Glomerular endothelial cell (primary cell): Measurements from ENCODE around the gene ISOC2. TPM values are rescaled to one million over a fixed set of nuclear protein-coding genes. Genes with fewer than 3 reads are reported as not detected.
"Not testable (repeated sequence)": the region's sequence is repeated elsewhere in the genome, so short reads cannot be mapped to it uniquely, and the experiment has no call there.

Source experiments
- DNase-seq: peaks from one replicate; pipeline ENCODE4 v3.0.0-alpha.2; 2011; ENCODE audit warnings: low read depth, low spot score; ENCODE audit errors: extremely low read depth
- total RNA-seq: library from RNA; depleted of rRNA; stranded (reverse); fragments of >200 nt; gene quantifications from 2 replicates; pipeline ENCODE4 v1.2.3, GENCODE V29; 2015

ISOC2 gene
- total RNA-seq, 1 donor from 2014 or later = 52.1 TPM

GRCh38 chr19:55443045-55443823, 18.2 kb downstream of the ISOC2 start, which contains the start of gene SHISA7:
SHISA7 (minus strand) TSS chr19:55443300; CDS start chr19:55442863, 437 bp downstream.
- DNase-seq = no peak

GRCh38 chr19:55442372-55442961, 19.0 kb downstream of the ISOC2 start:
- no peak for DNase-seq

DNA sequence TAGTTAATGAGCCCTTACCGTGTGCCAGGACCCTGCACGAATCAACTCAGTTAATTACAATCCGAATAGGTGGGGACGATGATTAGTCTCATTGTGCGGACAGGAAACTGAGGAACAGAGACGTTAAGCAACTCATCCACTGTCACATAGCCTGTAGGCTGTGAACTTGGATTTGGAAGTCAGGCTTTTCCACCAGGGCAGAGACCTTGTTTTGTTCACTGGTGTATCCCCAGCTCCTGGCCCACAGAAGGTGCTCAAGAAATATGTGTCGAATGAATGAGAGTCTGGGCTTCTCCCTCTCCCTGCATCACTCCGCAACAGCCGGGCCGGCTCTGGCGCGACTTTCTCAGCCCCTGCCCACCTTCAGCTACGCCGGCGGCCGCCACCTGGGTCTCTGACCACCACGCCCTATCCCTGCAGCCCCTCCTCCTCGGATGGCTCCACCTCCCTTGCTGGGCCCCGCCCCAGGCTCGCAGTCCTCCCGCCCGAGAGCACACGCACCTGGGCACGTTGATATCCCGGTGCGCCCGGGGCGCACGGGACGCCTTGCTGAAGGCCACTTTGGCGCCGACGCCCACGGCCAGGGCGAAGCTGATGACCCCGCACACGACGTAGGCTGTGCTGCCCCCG, 19.6 kb downstream of the ISOC2 start:
- DNase-seq = no peak

DNA sequence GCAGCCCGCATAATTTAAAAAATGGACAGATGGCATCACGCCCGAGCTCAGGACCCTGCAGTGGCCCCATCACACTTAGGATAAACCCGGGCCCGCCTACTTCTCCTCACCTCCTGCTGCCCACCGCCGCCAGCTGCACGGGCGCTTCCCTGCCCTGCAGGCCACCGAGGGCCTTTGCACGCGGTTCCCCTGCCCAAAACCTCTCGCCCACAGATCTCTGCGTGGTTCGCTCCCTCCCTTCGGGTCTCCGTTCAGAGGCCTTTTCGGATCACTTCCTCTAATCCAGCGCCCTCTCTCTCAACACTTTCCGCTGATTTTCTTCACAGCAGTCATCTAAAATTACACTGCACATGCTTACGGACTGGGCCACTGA, 20.1 kb downstream of the ISOC2 start:
- no peak for DNase-seq

- no peak for DNase-seq
Observed at GRCh38 chr19:55440411-55441105, 20.9 kb downstream of the ISOC2 start.

GRCh38 chr19:55439052-55439451, 22.4 kb downstream of the ISOC2 start:
- no peak for DNase-seq

- no peak for DNase-seq
Observed at GRCh38 chr19:55437410-55437809, 24.0 kb downstream of the ISOC2 start.

GRCh38 chr19:55436847-55437246, 24.6 kb downstream of the ISOC2 start:
- DNase-seq = no peak

- DNase-seq = no peak
Observed at GRCh38 chr19:55435020-55435419, 26.4 kb downstream of the ISOC2 start.

- DNase-seq = no peak
Observed at GRCh38 chr19:55434356-55434919, 27.0 kb downstream of the ISOC2 start.

DNA sequence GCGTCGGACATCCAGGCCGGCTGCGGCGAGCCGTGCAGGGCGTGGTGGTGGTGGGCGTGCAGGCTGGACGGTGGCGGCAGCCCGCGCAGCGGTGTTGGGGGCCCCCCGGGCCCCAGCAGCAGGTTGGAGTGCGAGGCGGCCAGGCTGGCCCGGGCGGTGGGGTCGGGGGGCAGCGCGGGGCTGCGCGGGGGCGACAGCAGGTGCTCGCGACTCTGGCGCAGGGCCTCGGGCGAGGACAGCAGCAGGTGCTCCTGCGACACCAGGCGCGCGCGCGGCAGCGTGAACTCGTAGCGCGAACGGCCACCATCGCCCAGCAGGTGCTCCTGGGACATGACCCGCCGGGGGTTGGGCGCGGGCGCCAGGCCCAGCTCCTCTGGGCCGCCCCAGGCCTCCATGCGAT, 28.1 kb downstream of the ISOC2 start:
- no peak for DNase-seq

GRCh38 chr19:55432241-55432959, 29.0 kb downstream of the ISOC2 start:
- DNase-seq = no peak

DNA sequence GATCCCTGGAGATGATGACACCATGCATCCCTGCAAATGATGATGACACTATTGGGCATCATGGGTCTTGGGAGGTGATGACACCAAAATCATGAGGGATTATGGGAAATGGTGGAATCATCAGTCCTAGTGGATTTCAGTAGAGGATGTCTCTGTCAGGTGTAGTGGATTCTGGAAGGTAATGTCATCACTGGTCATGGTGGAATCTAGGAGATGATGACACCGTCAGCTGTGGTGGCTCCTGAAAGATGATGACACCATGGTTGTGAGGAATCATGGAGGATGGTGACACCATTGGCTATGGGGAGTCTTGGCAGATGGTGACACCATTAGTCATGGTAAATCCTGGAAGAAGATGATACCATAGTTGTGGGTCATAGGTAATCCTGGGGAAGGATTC, 30.3 kb downstream of the ISOC2 start:
- DNase-seq = no peak

DNA sequence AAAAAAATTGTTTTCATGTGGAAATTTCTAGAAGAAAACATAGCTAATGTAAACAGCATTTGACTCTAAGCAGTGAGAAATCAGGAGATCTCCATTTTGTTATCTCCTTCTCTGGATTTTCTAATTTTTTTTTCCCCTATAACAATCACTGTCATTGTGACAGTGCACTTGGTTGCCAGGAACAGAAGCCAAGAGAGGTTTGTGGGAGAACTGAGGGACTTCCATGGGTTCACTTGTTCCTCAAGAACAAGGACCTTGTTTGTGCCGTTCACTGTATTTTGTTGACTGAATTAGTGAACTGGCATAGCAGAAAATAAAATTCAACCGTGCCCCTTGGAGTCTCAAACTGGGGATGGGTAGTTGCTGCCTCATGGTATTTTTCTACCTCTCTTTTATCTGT, 35.4 kb downstream of the ISOC2 start:
- no peak for DNase-seq

DNA sequence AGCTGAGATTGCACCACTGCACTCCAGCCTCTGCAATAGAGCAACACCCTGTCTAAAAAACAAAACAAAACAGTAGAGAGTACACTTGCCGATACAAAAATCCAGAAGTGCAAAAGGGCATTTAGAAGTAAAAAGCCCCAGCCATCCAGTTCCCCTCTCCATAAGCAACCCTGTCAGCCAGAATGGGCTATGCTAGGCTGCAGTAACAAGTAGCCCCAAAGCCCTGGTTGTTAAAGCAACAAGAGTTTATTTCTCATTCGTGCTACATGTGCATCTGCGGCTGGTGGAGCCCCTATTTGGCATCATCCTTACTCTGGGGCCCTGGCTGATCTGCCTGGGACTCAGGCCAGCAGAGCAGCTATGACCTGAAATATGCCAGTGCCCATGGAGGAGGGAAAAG, 36.9 kb downstream of the ISOC2 start:
- no peak for DNase-seq

DNA sequence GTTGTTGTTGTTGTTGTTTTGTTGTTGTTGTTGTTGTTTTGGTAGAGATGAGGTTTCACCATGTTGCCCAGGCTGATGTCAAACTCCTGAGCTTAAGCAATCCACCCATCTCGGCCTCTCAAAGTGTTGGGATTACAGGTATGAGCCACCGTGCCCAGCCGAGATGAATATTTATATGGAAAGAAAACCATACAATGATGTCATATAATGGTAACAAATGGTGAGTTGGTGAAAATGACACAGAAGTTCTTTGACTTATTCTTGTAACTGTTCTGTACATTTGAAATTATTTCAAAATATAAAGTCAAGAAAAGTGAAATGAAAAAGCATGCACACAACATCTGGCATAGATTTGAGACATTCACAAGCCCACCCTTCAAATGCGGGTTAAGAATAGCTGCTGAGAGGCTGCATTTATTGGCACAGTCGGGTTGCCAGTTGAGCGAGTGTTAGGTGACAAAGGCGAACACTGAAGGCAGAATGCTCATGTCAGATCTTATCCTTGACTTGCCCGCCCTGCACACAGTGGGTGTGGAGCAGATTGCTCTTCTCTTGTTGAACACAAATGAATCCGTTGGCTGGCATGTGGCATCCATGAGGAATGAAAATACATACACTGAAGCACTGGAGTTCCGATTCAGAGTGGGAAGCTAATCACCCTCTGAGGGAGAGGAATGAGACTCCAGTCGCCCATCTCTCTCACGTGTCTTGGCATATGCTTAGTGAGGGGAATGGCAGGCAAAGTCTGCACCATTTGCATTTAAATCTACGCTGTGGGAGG, 38.0 kb downstream of the ISOC2 start:
- DNase-seq = no peak

DNA sequence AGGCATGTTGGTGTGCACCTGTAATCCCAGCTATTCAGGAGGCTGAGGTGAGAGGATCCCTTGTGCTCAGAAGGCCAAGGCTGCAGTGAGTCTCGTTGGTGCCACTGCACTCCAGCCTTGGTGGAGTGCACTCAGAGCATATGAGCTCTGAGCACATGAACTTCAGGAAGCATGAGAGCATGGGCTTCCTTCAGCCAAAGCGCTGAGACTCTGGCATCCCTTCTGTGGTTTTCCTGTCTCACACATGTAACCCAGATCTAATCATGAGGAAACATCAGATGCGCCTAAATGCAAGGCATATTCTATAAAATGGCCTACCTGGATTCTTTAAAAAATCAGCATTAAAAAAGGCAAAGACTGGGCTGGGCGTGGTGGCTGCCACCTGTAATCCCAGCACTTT, 40.2 kb downstream of the ISOC2 start:
- not testable (repeated sequence) for DNase-seq

- no peak for DNase-seq
Observed at GRCh38 chr19:55419624-55420236, 41.7 kb downstream of the ISOC2 start.

DNA sequence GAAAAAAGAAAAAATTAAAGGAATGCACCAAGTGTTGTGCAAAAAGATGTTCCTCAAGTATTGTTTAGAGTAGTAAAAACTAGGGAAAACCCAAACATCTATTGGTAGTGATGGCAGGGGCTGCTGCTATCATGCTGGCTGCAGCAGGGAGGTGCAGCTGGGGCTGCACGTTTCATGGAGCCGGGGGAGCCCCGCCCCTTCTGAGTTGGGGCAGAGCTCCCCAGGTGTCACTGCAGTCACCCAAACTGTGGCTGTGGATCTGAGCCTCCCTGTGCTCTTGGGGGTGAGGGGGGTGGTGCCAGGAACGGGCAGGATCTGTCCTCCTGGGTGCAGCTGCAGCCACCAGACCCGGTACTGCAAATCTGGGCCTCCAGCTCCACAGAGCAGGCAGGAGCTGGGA, 42.3 kb downstream of the ISOC2 start:
- DNase-seq = no peak
